ENCODE data around the gene GPC5.

The GPC5 gene

DNA sequence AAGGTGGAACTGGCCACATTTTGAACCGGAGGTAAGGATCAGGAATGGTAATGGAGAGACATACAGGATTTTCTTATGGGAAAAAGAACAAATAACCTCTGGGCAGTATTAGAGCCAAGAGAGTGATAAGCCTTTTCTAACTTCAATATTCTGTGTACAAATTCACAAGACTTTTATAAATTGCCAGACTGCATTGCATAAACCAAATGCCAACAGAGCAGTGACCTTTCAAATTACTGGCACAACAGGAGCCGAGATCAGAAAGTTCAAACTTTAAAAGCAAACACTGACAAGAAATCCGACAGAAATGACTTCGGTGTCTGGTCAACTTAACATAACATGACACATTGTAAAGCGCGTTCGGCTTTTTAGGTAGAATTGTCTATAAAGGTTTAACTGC lies 737.1 kb downstream of the GPC5 start:
- DNase-seq (ENCODE audit: low read depth in 1 of 2, low spot score in 1 of 2): no peak

- no peak for DNase-seq (ENCODE audit: low read depth in 1 of 2, low spot score in 1 of 2)
Observed at GRCh38 chr13:92136449-92137155, 738.2 kb downstream of the GPC5 start.

- DNase-seq (ENCODE audit: low read depth in 1 of 2, low spot score in 1 of 2): no peak
Observed at GRCh38 chr13:92137520-92137919, 739.1 kb downstream of the GPC5 start.

DNA sequence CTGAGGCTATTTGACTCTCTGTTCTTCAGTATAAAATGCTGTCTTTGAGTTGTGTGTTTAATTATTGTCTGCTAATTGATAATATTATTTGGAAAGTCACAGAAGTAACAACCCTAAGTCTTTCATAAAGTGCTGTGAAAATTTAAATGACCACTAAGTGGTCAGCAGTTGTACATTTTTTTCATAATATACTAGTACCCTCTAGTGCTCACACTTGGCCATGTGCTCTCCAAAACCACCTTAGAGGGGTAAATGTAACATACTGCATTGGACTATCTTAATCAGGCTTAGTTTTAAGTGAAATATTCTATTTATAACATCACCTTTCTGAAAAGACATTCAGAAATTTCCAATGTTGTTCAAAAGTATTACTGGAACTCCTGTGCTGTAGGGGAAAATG lies 745.3 kb downstream of the GPC5 start:
- DNase-seq (ENCODE audit: low read depth in 1 of 2, low spot score in 1 of 2): no peak

DNA sequence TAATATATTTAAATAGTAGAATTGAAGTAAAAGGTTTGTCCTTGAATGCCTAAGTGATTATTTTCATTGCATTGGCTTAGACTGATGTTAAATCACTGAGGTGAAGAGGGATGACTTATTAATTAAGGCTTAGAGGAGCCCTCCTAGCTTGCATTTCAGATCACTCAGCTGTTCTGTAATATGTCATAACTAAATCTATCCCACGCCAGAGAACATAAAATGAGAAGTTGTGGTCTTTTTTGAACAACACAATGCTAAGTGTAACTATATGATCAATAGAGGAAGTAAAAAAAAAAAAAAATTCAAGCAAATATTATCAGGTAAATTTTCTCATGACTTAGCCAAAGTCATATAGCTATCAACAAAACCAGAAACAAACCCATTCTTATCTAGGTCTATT lies 752.2 kb downstream of the GPC5 start:
- no peak for DNase-seq (ENCODE audit: low read depth in 1 of 2, low spot score in 1 of 2)

DNA sequence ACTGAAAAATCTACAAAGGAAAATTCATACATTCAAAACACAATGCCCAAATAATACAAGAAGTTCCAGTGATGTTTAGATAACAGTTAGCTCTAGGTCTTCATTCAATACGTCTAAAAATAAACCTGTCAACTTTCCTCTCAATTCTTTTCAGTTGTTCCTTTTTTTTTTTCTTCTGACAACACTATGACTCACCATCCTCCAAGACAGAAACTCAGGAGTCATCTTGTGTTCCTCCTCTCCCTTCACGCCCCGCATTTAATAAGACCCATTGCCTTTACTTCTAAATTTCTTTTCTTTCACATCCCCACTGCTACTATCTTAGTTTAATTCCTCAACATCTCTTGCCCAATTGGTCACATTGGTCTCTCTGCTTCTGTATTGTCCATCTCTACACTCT lies 759.9 kb downstream of the GPC5 start:
- DNase-seq (ENCODE audit: low read depth in 1 of 2, low spot score in 1 of 2): no peak

GRCh38 chr13:92164822-92165221 lies 766.4 kb downstream of the GPC5 start:
- DNase-seq (ENCODE audit: low read depth in 1 of 2, low spot score in 1 of 2): no peak

- no peak for DNase-seq (ENCODE audit: low read depth in 1 of 2, low spot score in 1 of 2)
Observed at GRCh38 chr13:92172191-92172590, 773.8 kb downstream of the GPC5 start.

DNA sequence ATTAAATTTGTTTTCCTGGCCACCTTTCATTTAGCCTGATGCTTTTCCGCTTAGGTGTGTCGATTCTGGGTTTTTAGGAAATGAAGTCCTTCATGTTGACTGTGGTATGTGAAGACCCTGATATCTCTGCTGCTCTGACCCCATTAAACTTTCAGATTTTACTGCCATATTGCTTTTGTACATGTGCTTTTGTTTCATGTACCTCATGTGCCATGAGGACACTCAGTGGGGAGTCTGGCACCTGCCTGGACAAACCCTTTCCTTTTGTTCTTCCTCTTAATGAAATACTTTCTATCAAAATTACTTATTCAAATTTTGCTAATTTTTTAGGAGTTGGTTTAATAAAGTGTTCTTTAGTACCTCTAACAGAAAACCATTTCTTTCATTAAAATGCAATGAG lies 774.8 kb downstream of the GPC5 start:
- no peak for DNase-seq (ENCODE audit: low read depth in 1 of 2, low spot score in 1 of 2)

DNA sequence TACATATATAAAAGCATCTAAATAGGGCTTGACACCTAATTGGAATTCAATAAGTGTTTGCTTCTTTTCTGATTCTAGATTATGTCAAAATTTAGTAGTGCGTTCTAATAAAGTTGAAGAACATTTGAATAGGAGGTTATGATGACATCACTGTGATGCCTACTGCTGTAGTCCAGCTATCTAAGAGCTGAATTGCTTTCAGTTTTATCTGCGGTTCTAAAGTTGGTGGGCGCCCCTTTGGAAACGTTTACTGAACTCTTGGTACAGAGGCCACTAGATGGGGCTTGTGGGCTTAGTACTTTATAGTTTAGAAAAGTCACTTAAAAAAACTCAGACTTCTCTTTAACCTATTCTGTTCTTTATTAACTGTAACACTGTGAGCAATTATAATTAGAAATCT lies 776.9 kb downstream of the GPC5 start:
- no peak for DNase-seq (ENCODE audit: low read depth in 1 of 2, low spot score in 1 of 2)

DNA sequence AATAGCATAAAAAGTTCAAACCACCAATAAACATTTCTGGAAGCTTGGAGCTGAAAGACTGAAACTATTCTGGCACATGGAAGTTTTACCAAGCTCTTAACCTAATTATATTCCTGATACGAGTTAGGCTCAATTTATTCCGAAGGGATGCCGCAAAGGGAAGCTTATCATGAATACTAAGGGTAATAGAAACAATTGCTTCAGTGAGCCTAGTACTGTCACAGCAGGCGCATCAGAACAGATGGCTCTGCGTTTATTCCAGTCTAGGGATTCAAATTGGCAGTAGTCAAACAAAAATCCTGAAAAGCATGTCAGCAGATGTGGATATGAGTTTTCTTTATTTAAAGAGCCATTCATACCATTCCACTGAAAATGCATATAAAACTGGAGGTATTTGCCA lies 779.5 kb downstream of the GPC5 start:
- no peak for DNase-seq (ENCODE audit: low read depth in 1 of 2, low spot score in 1 of 2)

DNA sequence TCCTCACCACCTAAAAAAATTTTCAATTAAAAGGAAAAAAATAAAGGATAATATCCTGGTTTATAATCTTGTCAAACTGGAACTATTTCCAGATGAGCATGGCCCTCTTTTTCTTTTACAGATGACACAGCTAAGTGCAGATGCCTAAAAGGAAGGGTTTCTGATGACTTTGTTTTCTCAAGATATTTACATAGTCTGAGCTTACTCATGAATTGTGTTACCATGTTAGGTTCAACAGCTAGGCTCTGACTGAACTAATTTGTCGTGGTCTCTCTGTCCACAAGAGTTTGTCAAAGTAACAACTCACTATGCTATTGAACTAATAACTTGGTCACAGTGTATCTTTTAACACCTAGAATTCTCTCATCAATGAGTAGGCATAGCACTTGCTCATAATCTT lies 780.8 kb downstream of the GPC5 start:
- DNase-seq (ENCODE audit: low read depth in 1 of 2, low spot score in 1 of 2): no peak

DNA sequence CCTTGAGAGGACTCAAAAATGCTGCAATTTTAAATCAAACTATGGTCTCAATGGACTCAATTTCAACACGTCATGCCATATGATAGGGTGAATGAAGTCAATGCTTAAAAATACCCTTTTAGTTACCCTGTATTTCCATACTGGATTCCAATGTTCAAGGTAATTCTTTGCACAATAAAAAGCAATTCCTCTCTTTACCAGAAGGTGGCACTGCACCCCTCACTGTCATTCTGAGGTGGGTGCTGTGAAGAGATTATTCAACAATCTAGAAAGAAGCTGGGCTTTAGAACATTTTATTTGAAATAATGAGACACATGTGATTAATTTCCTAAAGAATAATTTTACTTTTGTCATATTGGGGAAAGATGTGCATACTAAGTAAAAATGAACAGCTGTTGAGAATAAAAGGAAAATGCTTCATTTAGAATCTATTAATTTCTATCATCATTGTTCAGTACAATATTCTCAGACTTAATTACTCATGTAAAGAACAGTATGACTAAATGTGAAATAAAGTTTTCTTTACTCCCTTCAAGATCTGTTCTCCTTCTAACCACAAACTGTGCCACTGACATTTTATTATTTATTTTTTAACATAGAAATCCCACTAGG lies 789.1 kb downstream of the GPC5 start:
- DNase-seq (ENCODE audit: low read depth in 1 of 2, low spot score in 1 of 2): no peak

DNA sequence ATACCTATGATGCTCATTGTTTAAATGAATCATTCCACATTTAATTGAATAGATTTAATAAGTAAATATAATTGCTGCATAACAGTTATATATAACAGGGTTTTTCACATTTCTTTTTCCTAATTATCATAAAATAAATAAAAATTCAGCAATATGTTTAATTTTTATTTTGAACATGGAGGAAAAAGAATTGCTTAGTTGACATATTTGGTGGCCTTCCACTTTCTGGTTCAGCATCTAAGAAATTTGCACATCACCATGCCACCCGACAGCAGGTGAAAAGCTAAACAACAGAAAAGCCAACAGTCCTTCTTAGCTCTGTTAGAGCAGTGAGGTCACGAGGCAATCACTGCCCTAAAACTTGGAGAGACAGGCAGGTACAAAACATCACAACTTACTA lies 790.2 kb downstream of the GPC5 start:
- DNase-seq (ENCODE audit: low read depth in 1 of 2, low spot score in 1 of 2): no peak

DNA sequence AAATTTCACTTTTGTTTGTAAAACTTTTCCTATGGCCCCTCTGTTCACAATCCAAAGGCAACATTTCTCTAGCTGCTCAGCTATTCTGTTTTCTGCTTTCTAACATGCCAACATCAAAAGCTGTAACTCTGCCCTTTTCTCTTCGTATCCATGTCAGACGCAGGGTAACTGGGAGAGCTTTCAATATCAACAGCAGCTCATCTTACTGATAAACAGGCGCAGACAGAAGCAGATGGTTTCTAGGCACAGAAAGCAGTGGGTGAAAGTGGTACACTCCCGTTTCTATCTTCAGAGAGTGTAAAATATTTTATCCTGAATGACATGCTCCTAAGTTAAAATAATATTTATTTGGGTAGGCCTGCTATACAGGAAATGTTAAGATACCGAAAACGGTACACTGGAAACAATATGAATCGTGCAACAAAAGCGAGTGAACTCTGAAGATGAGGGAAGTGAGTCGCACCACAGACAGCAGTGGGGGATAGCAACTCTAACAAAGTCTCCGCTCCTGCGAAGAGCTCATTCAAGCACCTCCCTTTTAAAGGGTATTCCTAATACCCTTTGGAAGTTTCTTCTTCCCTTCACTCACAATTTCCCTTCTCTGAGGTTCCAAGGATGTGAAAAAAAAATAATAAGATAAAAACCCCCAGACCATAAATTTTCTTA lies 798.3 kb downstream of the GPC5 start:
- no peak for DNase-seq (ENCODE audit: low read depth in 1 of 2, low spot score in 1 of 2)

GRCh38 chr13:92197669-92198068 lies 799.2 kb downstream of the GPC5 start:
- DNase-seq (ENCODE audit: low read depth in 1 of 2, low spot score in 1 of 2): no peak

DNA sequence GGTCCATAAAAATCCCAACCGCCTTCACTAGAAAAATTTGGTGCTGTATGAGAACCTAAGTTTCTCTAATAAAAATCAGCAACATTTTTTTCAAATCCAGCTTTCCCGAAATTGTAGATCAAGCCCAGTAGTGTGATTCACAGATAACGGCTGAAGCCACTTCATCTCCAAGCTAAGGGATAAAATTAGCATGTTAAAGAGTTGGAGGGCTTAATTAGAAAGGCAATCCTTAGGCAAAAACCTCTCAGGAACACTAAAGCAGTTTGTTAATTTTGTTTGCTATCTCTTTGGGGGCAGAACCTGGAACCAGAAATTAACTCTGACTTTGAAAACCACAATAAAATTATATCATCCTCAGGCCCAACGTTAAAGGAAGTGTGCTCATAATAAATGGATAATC lies 820.2 kb downstream of the GPC5 start:
- no peak for DNase-seq (ENCODE audit: low read depth in 1 of 2, low spot score in 1 of 2)

- DNase-seq (ENCODE audit: low read depth in 1 of 2, low spot score in 1 of 2): no peak
Observed at GRCh38 chr13:92221916-92222315, 823.5 kb downstream of the GPC5 start.

GRCh38 chr13:92224052-92224821 lies 825.8 kb downstream of the GPC5 start:
- no peak for DNase-seq (ENCODE audit: low read depth in 1 of 2, low spot score in 1 of 2)

DNA sequence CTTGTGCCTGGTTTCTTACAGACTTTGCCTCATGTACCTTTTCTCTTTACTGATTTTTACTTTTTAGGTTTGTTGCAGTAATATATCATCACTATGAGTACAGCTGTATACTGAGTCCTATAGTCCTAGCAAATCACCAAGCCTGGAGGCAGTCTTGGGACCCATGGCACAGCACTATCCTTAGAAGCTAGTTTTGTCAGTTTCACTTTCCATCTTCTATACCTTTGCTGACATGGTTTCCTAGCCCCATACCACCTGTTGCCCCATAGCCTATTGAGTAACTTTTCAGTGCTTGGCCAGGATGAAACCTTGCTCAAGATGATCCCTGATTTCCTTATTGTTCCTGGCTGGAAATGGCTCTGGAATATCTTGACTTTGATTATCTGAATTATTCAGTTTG lies 826.4 kb downstream of the GPC5 start:
- DNase-seq (ENCODE audit: low read depth in 1 of 2, low spot score in 1 of 2): no peak

DNA sequence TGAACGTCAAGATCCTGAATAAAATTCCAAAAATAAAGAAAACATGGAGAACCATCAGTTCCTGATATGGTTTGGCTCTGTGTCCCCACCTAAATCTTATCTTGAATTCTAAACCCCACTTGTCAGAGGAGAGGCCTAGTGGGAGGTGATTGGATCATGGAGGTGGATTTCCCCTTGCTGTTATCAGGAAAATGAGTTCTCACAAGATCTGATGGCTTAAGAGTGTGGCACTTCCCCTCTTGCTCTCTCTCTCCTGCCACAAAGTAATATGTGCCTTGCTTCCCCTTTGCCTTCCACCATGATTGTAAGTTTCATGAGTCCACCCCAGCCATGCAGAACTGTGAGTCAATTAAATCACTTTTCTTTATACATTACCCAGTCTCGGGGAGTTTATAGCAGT lies 827.4 kb downstream of the GPC5 start:
- DNase-seq (ENCODE audit: low read depth in 1 of 2, low spot score in 1 of 2): no peak

- DNase-seq (ENCODE audit: low read depth in 1 of 2, low spot score in 1 of 2): no peak
Observed at GRCh38 chr13:92232871-92233270, 834.5 kb downstream of the GPC5 start.

Data from activated T-helper 1 cell treated with anti-CD3 and anti-CD28 coated beads, Interleukin-2, amount 50 U/mL, for 16 hours (primary cell).